A549 (cell line): ENCODE measurements around the gene NEAT1. TPM values are rescaled to one million over a fixed set of nuclear protein-coding genes. Genes with fewer than 3 reads are reported as not detected.

Experiments
- ATAC-seq, 2 experiments: fragments of 200-7000 bp in 1 of 2; fragments of >200 bp in 1 of 2; cut with Nextera tagmentation in 1 of 2; cut with Tn5 transposase in 1 of 2; 3 replicates each; pipeline versions ENCODE4 v1.8.0 to v1.9.1; 2018 to 2020; ENCODE audit warnings: mild to moderate bottlenecking in 1 of 2, moderate library complexity in 1 of 2
- CTCF ChIA-PET: fragments of 300-600 bp; sonication (Branson Sonifier 250); formaldehyde crosslinking; extraction: SDS; loops from one replicate; lab custom pipeline; 2021; ENCODE audit warnings: antibody characterized with exemption, inconsistent platforms; lab: Yijun Ruan, JAX
- POLR2A ChIA-PET: fragments of 350-600 bp; formaldehyde crosslinking; extraction: SDS; loops from one replicate; lab custom pipeline; 2021; ENCODE audit warnings: antibody characterized with exemption, inconsistent platforms; lab: Yijun Ruan, JAX
- DNase-seq, 2 experiments: peaks; one replicate each; pipeline versions ENCODE4 v3.0.0 to v3.0.0-alpha.2; 2011 to 2016; ENCODE audit warnings: low read depth in 1 of 2, low spot score in 1 of 2
- FAIRE-seq: peaks from 2 replicates; lab custom pipeline; 2011; peaks lifted over from hg19 to GRCh38; lab: Jason Lieb, UNC
- H3K27ac ChIP-seq, 2 experiments: fragments of >200 bp; sonication (Bioruptor Twin); formaldehyde crosslinking; 3 replicates each; pipeline ENCODE4 v1.5.1; 2016 to 2017
- H3K4me1 ChIP-seq: fragments of >200 bp; sonication (Bioruptor Twin); formaldehyde crosslinking; 3 replicates; pipeline ENCODE4 v1.6.1; 2016
- H3K4me2 ChIP-seq: fragments of >200 bp; sonication (Bioruptor Twin); formaldehyde crosslinking; 3 replicates; pipeline ENCODE4 v1.6.1; 2016
- H3K4me3 ChIP-seq: fragments of >200 bp; sonication (Bioruptor Twin); formaldehyde crosslinking; 3 replicates; pipeline ENCODE4 v1.5.1; 2016
- H3K9me3 ChIP-seq: fragments of >200 bp; sonication (Bioruptor Twin); formaldehyde crosslinking; 3 replicates; pipeline ENCODE4 v1.6.1; 2016
- CEBPB ChIP-seq, 2 experiments: fragments of >200 bp in 1 of 2; sonication (Bioruptor Twin) in 1 of 2; formaldehyde crosslinking in 1 of 2; IDR thresholded peaks; 2 replicates each; pipeline ENCODE4 v1.6.1; 2012 to 2016
- CHD2 ChIP-seq: fragments of 150-350 bp; IDR thresholded peaks from 2 replicates; pipeline ENCODE4 v1.6.1; 2014; ENCODE audit warnings: low read length; ENCODE audit not compliant: partially characterized antibody
- EHF ChIP-seq: fragments of 250-450 bp; sonication (Bioruptor Pico); IDR thresholded peaks from 2 replicates; pipeline ENCODE4 v1.5.0; 2020; ENCODE audit warnings: mild to moderate bottlenecking
- ELK1 ChIP-seq: fragments of 150-350 bp; IDR thresholded peaks from 2 replicates; pipeline ENCODE4 v1.6.1; 2014; ENCODE audit warnings: low read depth, mild to moderate bottlenecking, low read length
- ESRRA ChIP-seq: fragments of 150-350 bp; IDR thresholded peaks from 2 replicates; pipeline ENCODE4 v1.6.1; 2014; ENCODE audit warnings: mild to moderate bottlenecking, low read length, borderline replicate concordance
- HMGXB4 ChIP-seq: fragments of 250-450 bp; sonication (Bioruptor Pico); IDR thresholded peaks from 2 replicates; pipeline ENCODE4 v1.5.0; 2021; ENCODE audit warnings: mild to moderate bottlenecking, moderate library complexity, borderline replicate concordance
- HOXA7 ChIP-seq: fragments of 250-450 bp; sonication (Bioruptor Pico); IDR thresholded peaks from 2 replicates; pipeline ENCODE4 v1.5.0; 2020; ENCODE audit warnings: mild to moderate bottlenecking, moderate library complexity
- HOXB5 ChIP-seq: fragments of 250-450 bp; sonication (Bioruptor Pico); IDR thresholded peaks from 2 replicates; pipeline ENCODE4 v1.5.0; 2020; ENCODE audit warnings: mild to moderate bottlenecking, moderate library complexity
- NR3C1 ChIP-seq: fragments of >200 bp; sonication (Bioruptor Twin); formaldehyde crosslinking; IDR thresholded peaks from 3 replicates; pipeline ENCODE4 v1.6.1; 2017
- RAD21 ChIP-seq, 2 experiments: fragments of >200 bp in 1 of 2; sonication (Bioruptor Twin) in 1 of 2; formaldehyde crosslinking in 1 of 2; IDR thresholded peaks in 1 of 2; conservative IDR thresholded peaks in 1 of 2; 2 replicates in 1 of 2; 3 replicates in 1 of 2; pipeline ENCODE4 v1.6.1; 2012 to 2018; ENCODE audit warnings: inconsistent platforms in 1 of 2
- RCOR1 ChIP-seq: fragments of 150-350 bp; IDR thresholded peaks from 2 replicates; pipeline ENCODE4 v1.6.1; 2014; ENCODE audit warnings: antibody characterized with exemption, low read length, low read depth
- RNF2 ChIP-seq: fragments of 200-600 bp; sonication (generic); IDR thresholded peaks from 2 replicates; pipeline ENCODE4 v1.6.1; 2016; ENCODE audit warnings: low read depth, mild to moderate bottlenecking, antibody characterized with exemption, moderate library complexity, borderline replicate concordance
- TFCP2L1 ChIP-seq: fragments of 250-450 bp; sonication (Bioruptor Pico); IDR thresholded peaks from 2 replicates; pipeline ENCODE4 v1.5.0; 2021; ENCODE audit warnings: mild to moderate bottlenecking
- TP53 ChIP-seq: fragments of 250-450 bp; sonication (Bioruptor Pico); IDR thresholded peaks from 2 replicates; pipeline ENCODE4 v1.5.0; 2021; ENCODE audit warnings: mild to moderate bottlenecking, moderate library complexity
- ZNF302 ChIP-seq: fragments of 250-450 bp; sonication (Bioruptor Pico); IDR thresholded peaks from 2 replicates; pipeline ENCODE4 v1.9.0; 2021; ENCODE audit warnings: inconsistent platforms, mild to moderate bottlenecking, moderate library complexity
- ZSCAN20 ChIP-seq: fragments of 250-450 bp; sonication (Bioruptor Pico); IDR thresholded peaks from 2 replicates; pipeline ENCODE4 v1.8.0; 2022; ENCODE audit warnings: mild to moderate bottlenecking, moderate library complexity
- WGBS: methylation state at CpG from one replicate; pipeline ENCODE4 v1.1.6; 2017; ENCODE audit errors: missing lambda C conversion rate; 5-methylcytosine and 5-hydroxymethylcytosine counted together
- polyA plus RNA-seq, 4 experiments: library from polyadenylated mRNA; depleted of rRNA in 3 of 4; stranded (reverse); fragments of >200 nt; fragmentation: RNase III in 1 of 4; extraction: RNeasy Plus Mini Kit Qiagen cat#74134 plus additional on column Dnase treatment in 1 of 4; gene quantifications; 2 replicates in 3 of 4; 3 replicates in 1 of 4; pipeline ENCODE4 v1.2.3, GENCODE V29; 2011 to 2017
- TF ChIP-seq, protein P1 (sequence below): fragments of >200 bp; sonication (Bioruptor Twin); formaldehyde crosslinking; IDR thresholded peaks from 3 replicates; pipeline ENCODE4 v1.5.1; 2016
- TF ChIP-seq, protein P2 (sequence below): IDR thresholded peaks from 2 replicates; pipeline ENCODE4 v1.6.1; 2012
- TF ChIP-seq, protein P3 (sequence below): IDR thresholded peaks from 2 replicates; pipeline ENCODE4 v1.6.1; 2012

Gene NEAT1
- polyA plus RNA-seq, 2 of the 4 experiments (the other 2 are of a cell fraction) = 314 to 1,223 TPM

- ChIA-PET POLR2A (interaction anchor here (1.1 to 8.3 kb wide), 3 partner anchors 11 to 60 kb away, joined by 5 to 1006 read pairs (median 11); partner anchors contain the start of genes MALAT1 and NEAT1), CTCF (interaction anchor here (0.9 to 25.6 kb wide), 3 partner anchors 9 to 24 kb away, joined by 3 to 947 read pairs (median 5); partner anchors contain the start of gene MALAT1)
- Histone ChIP-seq H3K4me1 (peaks cover 83% of the 10 kb centered on the region), H3K4me2 (peak overlapping the region; percentile 96; the same call in 2 of the 3 replicates), H3K4me3 (no peak overlapping the region)
- DNase-seq = no peak
- 94% methylated on average over 2 of the region's 2 CpGs for WGBS
- FAIRE-seq = no peak
- TF ChIP-seq TP53 (CRISPR knock-in tag) (no peak), ZSCAN20 (CRISPR knock-in tag) (no peak), ELK1 (no peak), ESRRA (no peak), CEBPB (IDR thresholded peaks at IDR 0.05) (no peak), TFCP2L1 (CRISPR knock-in tag) (no peak), NR3C1 (no peak)
- TF ChIP-seq, protein P1, sequence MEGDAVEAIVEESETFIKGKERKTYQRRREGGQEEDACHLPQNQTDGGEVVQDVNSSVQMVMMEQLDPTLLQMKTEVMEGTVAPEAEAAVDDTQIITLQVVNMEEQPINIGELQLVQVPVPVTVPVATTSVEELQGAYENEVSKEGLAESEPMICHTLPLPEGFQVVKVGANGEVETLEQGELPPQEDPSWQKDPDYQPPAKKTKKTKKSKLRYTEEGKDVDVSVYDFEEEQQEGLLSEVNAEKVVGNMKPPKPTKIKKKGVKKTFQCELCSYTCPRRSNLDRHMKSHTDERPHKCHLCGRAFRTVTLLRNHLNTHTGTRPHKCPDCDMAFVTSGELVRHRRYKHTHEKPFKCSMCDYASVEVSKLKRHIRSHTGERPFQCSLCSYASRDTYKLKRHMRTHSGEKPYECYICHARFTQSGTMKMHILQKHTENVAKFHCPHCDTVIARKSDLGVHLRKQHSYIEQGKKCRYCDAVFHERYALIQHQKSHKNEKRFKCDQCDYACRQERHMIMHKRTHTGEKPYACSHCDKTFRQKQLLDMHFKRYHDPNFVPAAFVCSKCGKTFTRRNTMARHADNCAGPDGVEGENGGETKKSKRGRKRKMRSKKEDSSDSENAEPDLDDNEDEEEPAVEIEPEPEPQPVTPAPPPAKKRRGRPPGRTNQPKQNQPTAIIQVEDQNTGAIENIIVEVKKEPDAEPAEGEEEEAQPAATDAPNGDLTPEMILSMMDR = no peak
- TF ChIP-seq, protein P2, sequence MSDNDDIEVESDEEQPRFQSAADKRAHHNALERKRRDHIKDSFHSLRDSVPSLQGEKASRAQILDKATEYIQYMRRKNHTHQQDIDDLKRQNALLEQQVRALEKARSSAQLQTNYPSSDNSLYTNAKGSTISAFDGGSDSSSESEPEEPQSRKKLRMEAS = no peak
- TF ChIP-seq, all 56 proteins: peak for 0
- ATAC-seq = no peak
- H3K9me3 ChIP-seq = no peaks in the 10 kb centered on the region
- H3K27ac ChIP-seq = peak overlapping the region; percentile 93 to 99
These were observed 59.8 kb downstream of the NEAT1 start for GRCh38 chr11:65482306-65482850.

DNA sequence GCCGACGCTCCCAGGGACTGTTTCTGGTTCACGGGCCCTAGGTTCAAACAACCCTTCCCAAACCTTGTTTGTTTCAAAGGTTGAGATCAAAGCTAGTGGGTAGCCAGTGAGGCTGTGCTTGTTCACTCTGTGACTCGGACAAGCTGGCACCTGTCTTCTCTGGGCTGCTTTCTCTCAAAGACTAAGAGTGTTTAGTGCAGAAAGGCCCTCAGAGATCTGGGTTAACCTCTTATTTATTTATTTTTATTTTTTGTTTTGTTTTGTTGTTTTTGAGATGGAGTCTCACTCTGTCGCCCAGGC lies 63.3 kb downstream of the NEAT1 start:
- ATAC-seq = no peak
- CTCF ChIA-PET = interaction anchor here (1.3 to 30.0 kb wide), 5 partner anchors 12 to 40 kb away, joined by 4 to 947 read pairs (median 8); no protein-coding TSS in a partner anchor
- WGBS = 33% methylated on average over 5 of the region's 5 CpGs

More for the DNA sequence above, 63.3 kb downstream of the NEAT1 start:
- peak overlapping the region; percentile 81 for H3K4me2 ChIP-seq
- DNase-seq (no peak), FAIRE-seq (no peak)
- POLR2A ChIA-PET = interaction anchor here (2.3 to 26.7 kb wide), 3 partner anchors 8 to 17 kb away, joined by 15 to 1006 read pairs (median 496); partner anchors contain the start of gene MALAT1
- H3K27ac ChIP-seq = peak overlapping the region; percentile 93 to 99
- TF ChIP-seq RNF2 = no peak
- TF ChIP-seq TFCP2L1 (CRISPR knock-in tag) = no peak
- no peak for TF ChIP-seq ESRRA
- no peak for TF ChIP-seq CHD2
- no peak for TF ChIP-seq ZNF302
- TF ChIP-seq HOXA7 (CRISPR knock-in tag) = no peak
- TF ChIP-seq ELK1 = no peak
- TF ChIP-seq RCOR1 = no peak
- TF ChIP-seq RAD21 (conservative IDR thresholded peaks at IDR 0.05 in 1 of 2, IDR thresholded peaks at IDR 0.05 in 1 of 2) = no peak
- TF ChIP-seq, protein P3, sequence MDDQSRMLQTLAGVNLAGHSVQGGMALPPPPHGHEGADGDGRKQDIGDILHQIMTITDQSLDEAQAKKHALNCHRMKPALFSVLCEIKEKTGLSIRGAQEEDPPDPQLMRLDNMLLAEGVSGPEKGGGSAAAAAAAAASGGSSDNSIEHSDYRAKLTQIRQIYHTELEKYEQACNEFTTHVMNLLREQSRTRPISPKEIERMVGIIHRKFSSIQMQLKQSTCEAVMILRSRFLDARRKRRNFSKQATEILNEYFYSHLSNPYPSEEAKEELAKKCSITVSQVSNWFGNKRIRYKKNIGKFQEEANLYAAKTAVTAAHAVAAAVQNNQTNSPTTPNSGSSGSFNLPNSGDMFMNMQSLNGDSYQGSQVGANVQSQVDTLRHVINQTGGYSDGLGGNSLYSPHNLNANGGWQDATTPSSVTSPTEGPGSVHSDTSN = no peak
- no peak for TF ChIP-seq HOXB5
- no peak for TF ChIP-seq HMGXB4 (CRISPR knock-in tag)
- TF ChIP-seq EHF = no peak
- peaks cover 82% of the 10 kb centered on the region for H3K4me1 ChIP-seq
- no peaks in the 10 kb centered on the region for H3K9me3 ChIP-seq
- no peak overlapping the region for H3K4me3 ChIP-seq
